Lung (tissue), 12 donors: Measurements from ENCODE around the gene CYBA. TPM values are rescaled to one million over a fixed set of nuclear protein-coding genes. Genes with fewer than 3 reads are reported as not detected.

ENCODE experiments used
- ATAC-seq: fragments of 200-7000 bp; cut with Tn5 transposase; one replicate; pipeline ENCODE4 v1.9.1; 2020; ENCODE audit warnings: moderate number of reproducible peaks; ENCODE audit not compliant: insufficient read depth, low FRiP score
- DNase-seq, 3 donors: peaks; one replicate each; pipeline ENCODE4 v3.0.0-alpha.2; 2013 to 2017
- H3K27ac ChIP-seq, 2 donors: one replicate each; pipeline ENCODE4 v1.5.1; 2013; ENCODE audit warnings: mild to moderate bottlenecking in 2 of 2, moderate library complexity in 2 of 2, control low read depth in 1 of 2, inconsistent platforms in 1 of 2, low read depth in 1 of 2, low read length in 1 of 2
- H3K27me3 ChIP-seq, 3 donors: one replicate each; pipeline ENCODE4 v1.5.1; 2013; ENCODE audit warnings: low read length in 2 of 3; ENCODE audit not compliant: control insufficient read depth in 3 of 3, insufficient read depth in 3 of 3
- H3K36me3 ChIP-seq, 4 donors: one replicate each; pipeline ENCODE4 v1.5.1; 2013; ENCODE audit warnings: low read length in 4 of 4, mild to moderate bottlenecking in 1 of 4, moderate library complexity in 1 of 4; ENCODE audit not compliant: control insufficient read depth in 4 of 4, insufficient read depth in 4 of 4
- H3K4me1 ChIP-seq, 5 donors: one replicate each; pipeline ENCODE4 v1.5.1; 2013; ENCODE audit warnings: low read length in 5 of 5, mild to moderate bottlenecking in 2 of 5, moderate library complexity in 1 of 5; ENCODE audit not compliant: control insufficient read depth in 5 of 5, insufficient read depth in 5 of 5
- H3K4me3 ChIP-seq: one replicate; pipeline ENCODE4 v1.5.1; 2013; ENCODE audit warnings: mild to moderate bottlenecking, control low read depth, moderate library complexity
- H3K9ac ChIP-seq, 2 donors: one replicate each; pipeline ENCODE4 v1.5.1; 2013; ENCODE audit warnings: low read length in 2 of 2, control low read depth in 1 of 2; ENCODE audit not compliant: insufficient read depth in 1 of 2
- H3K9me3 ChIP-seq, 4 donors: one replicate each; pipeline ENCODE4 v1.5.1; 2013; ENCODE audit warnings: low read length in 3 of 4, mild to moderate bottlenecking in 1 of 4, moderate library complexity in 1 of 4; ENCODE audit not compliant: control insufficient read depth in 4 of 4, insufficient read depth in 3 of 4
- WGBS, 2 donors: extraction: QIAGEN DNeasy Blood & Tissue Kit; methylation state at CpG; one replicate each; pipeline ENCODE4 v1.1.7; 2013; 5-methylcytosine and 5-hydroxymethylcytosine counted together
- polyA plus RNA-seq, 2 donors: library from polyadenylated mRNA; stranded (reverse); fragments of 200-250 nt; gene quantifications; one replicate each; pipeline ENCODE4 v1.2.1, GENCODE V29; 2013
- total RNA-seq, 2 donors: library from RNA; depleted of rRNA in 1 of 2; stranded (reverse); fragments of >200 nt in 1 of 2; gene quantifications; one replicate each; pipeline ENCODE4 v1.2.1, GENCODE V29; 2014 to 2021
- TF ChIP-seq, protein P1 (sequence below): IDR thresholded peaks from 2 replicates; pipeline ENCODE4 v1.5.1; 2012; ENCODE audit warnings: mild to moderate bottlenecking; ENCODE audit errors: control extremely low read depth, extremely low read depth
- donor health status: control.
- donor health status: control.
- donor health status: Bipolar disorder and iron deficiency.
- donor health status: healthy.
- donor health status: DM: yes; HTN: yes; CAD: no.

The CYBA gene
- total and polyA plus RNA-seq, 4 donors, result 113 to 879 (median 349) TPM

DNA sequence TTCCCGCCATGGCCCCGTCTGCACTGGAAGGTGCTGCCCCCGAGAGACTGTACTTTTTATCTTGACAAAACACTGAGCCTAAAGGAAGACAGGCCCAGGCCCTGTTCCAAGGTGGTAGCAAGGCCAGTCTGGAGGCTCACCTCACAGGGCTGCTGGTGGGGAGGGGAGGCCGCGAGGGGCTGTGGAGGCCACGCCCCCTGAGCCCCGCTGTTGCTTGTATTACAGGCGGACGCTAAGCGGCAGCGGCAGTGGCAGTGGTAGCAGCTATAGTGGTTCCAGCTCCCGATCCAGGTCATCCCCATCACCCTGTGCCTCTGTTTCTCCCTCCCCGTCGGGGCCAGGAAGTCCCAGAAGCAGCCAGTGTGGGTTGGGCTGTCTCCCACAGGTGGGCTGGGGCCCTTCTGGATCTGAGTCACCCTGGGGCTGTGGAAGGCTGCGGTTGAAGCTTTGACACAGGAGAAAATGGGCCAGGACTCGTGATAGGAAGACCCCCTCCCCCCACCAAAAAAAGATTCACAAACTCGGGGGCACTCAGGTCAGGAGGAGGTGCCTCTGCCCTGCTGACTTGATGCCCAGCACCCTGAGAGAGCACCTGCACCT lies 25.8 kb downstream of the CYBA start:
- peaks cover 10 to 60% (median 32%) of the 10 kb centered on the region in 4 donors for H3K36me3 ChIP-seq
- TF ChIP-seq, protein P1, sequence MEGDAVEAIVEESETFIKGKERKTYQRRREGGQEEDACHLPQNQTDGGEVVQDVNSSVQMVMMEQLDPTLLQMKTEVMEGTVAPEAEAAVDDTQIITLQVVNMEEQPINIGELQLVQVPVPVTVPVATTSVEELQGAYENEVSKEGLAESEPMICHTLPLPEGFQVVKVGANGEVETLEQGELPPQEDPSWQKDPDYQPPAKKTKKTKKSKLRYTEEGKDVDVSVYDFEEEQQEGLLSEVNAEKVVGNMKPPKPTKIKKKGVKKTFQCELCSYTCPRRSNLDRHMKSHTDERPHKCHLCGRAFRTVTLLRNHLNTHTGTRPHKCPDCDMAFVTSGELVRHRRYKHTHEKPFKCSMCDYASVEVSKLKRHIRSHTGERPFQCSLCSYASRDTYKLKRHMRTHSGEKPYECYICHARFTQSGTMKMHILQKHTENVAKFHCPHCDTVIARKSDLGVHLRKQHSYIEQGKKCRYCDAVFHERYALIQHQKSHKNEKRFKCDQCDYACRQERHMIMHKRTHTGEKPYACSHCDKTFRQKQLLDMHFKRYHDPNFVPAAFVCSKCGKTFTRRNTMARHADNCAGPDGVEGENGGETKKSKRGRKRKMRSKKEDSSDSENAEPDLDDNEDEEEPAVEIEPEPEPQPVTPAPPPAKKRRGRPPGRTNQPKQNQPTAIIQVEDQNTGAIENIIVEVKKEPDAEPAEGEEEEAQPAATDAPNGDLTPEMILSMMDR, result no peak
- DNase-seq (no peak), ATAC-seq (no peak)
- 87 to 92% methylated on average over 17 of the region's 17 CpGs for WGBS, 2 donors
- H3K9me3 ChIP-seq, result no peaks in the 10 kb centered on the region
- no peak overlapping the region for H3K27ac ChIP-seq
- H3K27me3 ChIP-seq, result no peaks in the 10 kb centered on the region
- no peaks in the 10 kb centered on the region for H3K4me1 ChIP-seq
- H3K9ac ChIP-seq, result no peak overlapping the region
- no peak overlapping the region for H3K4me3 ChIP-seq

DNA sequence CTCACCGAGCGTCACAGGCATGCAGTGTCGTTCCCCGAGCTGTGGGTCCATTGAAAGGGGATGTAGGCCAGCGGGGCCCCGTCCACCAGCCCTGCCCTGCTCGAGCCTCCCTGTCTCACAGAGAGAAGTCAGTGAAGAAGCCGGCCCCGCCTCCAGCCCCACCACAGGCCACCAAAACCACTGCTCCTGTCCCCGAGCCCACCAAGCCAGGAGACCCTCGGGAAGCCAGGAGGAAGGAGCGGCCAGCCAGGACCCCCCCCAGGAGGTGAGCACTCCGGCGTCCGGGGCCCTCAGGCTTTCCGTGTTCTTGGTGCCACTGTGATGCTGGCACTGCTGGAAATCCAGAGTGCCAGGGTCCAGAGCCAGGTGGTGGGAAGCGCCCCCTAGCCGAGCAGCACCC lies 26.4 kb downstream of the CYBA start:
- H3K4me3 ChIP-seq, result no peak overlapping the region
- WGBS, 2 donors, result 91 to 97% methylated on average over 11 to 18 of the region's 18 CpGs
- TF ChIP-seq, protein P1, result no peak
- peaks cover 10 to 57% (median 29%) of the 10 kb centered on the region in 4 donors for H3K36me3 ChIP-seq
- no peak overlapping the region for H3K27ac ChIP-seq
- no peak for DNase-seq
- H3K9ac ChIP-seq, result no peak overlapping the region
- H3K9me3 ChIP-seq, result no peaks in the 10 kb centered on the region
- H3K27me3 ChIP-seq, result no peaks in the 10 kb centered on the region
- no peaks in the 10 kb centered on the region for H3K4me1 ChIP-seq
- ATAC-seq, result no peak

DNA sequence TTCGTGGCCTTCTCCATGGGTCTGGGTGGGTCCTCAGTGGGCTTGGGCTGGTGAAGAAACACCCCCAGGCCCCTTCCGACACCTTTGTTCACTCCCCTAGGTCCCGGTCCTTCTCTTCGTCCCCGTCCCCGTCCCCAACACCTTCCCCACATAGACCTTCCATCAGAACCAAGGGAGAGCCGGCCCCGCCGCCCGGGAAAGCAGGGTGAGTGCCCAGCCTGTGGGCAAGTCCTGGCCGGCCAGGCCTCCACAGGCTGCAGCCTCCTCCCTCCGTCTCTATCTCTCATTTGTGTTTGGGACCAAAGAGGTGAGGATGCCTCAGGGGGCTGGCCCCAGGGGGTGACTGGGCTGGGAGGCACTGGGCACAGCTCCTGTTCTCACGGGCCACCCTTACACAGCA lies 27.0 kb downstream of the CYBA start:
- DNase-seq (no peak), ATAC-seq (no peak)
- TF ChIP-seq, protein P1, result no peak
- no peak overlapping the region for H3K9ac ChIP-seq
- H3K27me3 ChIP-seq, result no peaks in the 10 kb centered on the region
- no peak overlapping the region for H3K27ac ChIP-seq
- no peaks in the 10 kb centered on the region for H3K4me1 ChIP-seq
- H3K4me3 ChIP-seq, result no peak overlapping the region
- WGBS, 2 donors, result 97 to 100% methylated on average over 13 of the region's 13 CpGs
- H3K36me3 ChIP-seq, result peaks cover 10 to 58% (median 28%) of the 10 kb centered on the region in 4 donors
- no peaks in the 10 kb centered on the region for H3K9me3 ChIP-seq

DNA sequence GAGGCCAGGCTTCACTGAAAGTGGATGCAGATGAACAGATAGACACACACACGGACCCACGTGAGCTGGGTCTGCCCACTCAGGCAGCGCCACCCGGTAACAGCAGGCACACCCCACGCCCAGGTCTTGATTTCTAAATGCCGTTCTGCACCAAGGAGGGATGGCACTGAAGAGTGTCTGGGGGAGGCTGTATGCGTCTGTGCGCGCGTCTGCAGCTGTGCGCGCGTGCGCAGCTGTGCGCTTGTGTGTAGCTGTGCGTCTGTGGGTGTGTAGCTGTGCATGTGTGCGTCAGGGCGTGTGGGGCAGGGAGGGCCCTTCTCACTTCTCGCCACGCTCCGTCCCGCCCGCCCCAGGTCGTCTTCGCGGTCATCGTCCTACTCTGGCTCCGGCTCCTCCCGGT lies 28.0 kb downstream of the CYBA start:
- ATAC-seq (no peak), DNase-seq (no peak)
- Histone ChIP-seq H3K4me1 (no peaks in the 10 kb centered on the region), H3K9ac (no peak overlapping the region), H3K27me3 (no peaks in the 10 kb centered on the region), H3K36me3 (peaks cover 10 to 53% (median 26%) of the 10 kb centered on the region in 4 donors), H3K9me3 (no peaks in the 10 kb centered on the region), H3K4me3 (no peak overlapping the region), H3K27ac (no peak overlapping the region)
- TF ChIP-seq, protein P1, result no peak
- WGBS, 2 donors, result 97% methylated on average over 29 of the region's 29 CpGs
